ENCODE data around the gene OR10H2. TPM values are rescaled to one million over a fixed set of nuclear protein-coding genes. Genes with fewer than 3 reads are reported as not detected.
"Not testable (repeated sequence)": the region's sequence is repeated elsewhere in the genome, so short reads cannot be mapped to it uniquely, and the experiment has no call there.

Gene OR10H2
- total and polyA plus RNA-seq, 2 experiments from 2014 or later: not detected

DNA sequence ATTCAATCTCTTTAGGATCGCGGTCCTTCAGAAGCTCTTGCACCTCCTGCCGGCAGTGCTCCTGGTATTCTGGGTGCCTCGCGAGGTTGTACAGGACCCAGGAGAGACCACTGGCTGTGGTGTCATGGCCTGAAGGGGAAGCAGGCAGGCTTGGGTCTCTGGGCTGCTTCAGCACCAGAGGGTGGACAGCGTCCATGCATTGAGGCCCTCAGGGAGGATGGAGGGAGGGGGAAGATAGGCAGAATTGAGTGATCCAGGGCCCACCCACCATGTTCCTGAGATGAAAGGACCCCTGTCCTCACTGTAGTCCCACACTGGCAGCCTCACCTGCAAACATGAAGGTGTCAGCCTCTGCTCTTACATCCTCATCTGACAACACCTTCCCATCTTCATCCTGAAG, 41.8 kb downstream of the OR10H2 start:
- H3K27me3 ChIP-seq: no peaks in the 10 kb centered on the region
- TF ChIP-seq, protein P1, sequence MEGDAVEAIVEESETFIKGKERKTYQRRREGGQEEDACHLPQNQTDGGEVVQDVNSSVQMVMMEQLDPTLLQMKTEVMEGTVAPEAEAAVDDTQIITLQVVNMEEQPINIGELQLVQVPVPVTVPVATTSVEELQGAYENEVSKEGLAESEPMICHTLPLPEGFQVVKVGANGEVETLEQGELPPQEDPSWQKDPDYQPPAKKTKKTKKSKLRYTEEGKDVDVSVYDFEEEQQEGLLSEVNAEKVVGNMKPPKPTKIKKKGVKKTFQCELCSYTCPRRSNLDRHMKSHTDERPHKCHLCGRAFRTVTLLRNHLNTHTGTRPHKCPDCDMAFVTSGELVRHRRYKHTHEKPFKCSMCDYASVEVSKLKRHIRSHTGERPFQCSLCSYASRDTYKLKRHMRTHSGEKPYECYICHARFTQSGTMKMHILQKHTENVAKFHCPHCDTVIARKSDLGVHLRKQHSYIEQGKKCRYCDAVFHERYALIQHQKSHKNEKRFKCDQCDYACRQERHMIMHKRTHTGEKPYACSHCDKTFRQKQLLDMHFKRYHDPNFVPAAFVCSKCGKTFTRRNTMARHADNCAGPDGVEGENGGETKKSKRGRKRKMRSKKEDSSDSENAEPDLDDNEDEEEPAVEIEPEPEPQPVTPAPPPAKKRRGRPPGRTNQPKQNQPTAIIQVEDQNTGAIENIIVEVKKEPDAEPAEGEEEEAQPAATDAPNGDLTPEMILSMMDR (IDR thresholded peaks at IDR 0.05; ENCODE audit: low read depth, low read length): no peak
- H3K9me3 ChIP-seq (ENCODE audit: low read depth): no peaks in the 10 kb centered on the region

DNA sequence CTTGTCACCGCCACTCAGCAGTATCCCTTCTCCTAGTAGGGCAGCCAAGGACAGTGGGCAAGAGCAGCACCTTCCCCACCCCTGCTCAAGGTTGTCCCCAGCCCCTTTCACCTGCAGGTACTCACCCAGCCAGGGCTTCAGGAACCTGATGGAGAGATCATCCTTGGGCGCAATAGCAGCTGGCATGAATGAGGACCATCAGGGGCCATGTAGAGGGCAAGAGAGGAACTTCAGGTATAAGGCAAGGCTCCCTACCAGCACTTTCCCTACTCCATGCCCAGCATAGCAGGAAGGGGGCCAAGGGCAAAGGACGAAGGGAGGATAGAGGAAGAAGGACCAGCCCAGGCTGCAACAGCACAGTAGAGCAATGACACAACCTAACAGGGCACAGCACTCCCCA, 46.3 kb downstream of the OR10H2 start:
- not testable (repeated sequence) for DNase-seq (ENCODE audit: low read depth in 1 of 2, low spot score in 1 of 2); H3K4me1 ChIP-seq (ENCODE audit: low read depth); H3K27ac ChIP-seq; H3K9me3 ChIP-seq (ENCODE audit: low read depth); H3K4me3 ChIP-seq; H3K27me3 ChIP-seq; H3K36me3 ChIP-seq

More for the DNA sequence above, 41.8 kb downstream of the OR10H2 start:
- H3K4me1 ChIP-seq (ENCODE audit: low read depth): no peaks in the 10 kb centered on the region
- DNase-seq (ENCODE audit: low read depth in 1 of 2, low spot score in 1 of 2): no peak
- H3K27ac ChIP-seq: no peak overlapping the region
- no peaks in the 10 kb centered on the region for H3K36me3 ChIP-seq
- H3K4me3 ChIP-seq: no peak overlapping the region

DNA sequence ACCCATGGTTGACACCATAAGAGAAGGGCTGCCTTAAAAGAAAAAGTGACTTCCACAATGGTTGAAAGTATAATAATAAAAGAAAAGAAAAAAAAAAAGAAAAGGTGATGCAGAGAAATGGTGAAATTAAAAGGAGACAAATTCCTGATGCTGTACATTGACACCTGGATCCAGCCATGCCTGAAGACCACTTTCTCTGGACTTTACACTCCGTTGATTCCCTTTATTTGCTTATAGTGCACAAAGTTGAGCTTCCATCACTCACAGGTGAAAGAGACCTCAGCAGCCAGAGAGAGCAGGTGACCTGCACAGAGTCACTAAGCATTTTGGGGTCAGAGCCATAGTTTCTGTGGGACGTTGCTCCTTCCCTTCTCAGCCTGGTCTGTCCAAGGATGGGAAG, 47.4 kb downstream of the OR10H2 start:
- Histone ChIP-seq H3K27ac (no peak overlapping the region), H3K4me1 (ENCODE audit: low read depth) (no peaks in the 10 kb centered on the region), H3K36me3 (no peaks in the 10 kb centered on the region), H3K27me3 (no peaks in the 10 kb centered on the region), H3K4me3 (no peak overlapping the region), H3K9me3 (ENCODE audit: low read depth) (no peaks in the 10 kb centered on the region)
- DNase-seq (ENCODE audit: low read depth in 1 of 2, low spot score in 1 of 2): no peak
- TF ChIP-seq, protein P1 (IDR thresholded peaks at IDR 0.05; ENCODE audit: low read depth, low read length): no peak

DNA sequence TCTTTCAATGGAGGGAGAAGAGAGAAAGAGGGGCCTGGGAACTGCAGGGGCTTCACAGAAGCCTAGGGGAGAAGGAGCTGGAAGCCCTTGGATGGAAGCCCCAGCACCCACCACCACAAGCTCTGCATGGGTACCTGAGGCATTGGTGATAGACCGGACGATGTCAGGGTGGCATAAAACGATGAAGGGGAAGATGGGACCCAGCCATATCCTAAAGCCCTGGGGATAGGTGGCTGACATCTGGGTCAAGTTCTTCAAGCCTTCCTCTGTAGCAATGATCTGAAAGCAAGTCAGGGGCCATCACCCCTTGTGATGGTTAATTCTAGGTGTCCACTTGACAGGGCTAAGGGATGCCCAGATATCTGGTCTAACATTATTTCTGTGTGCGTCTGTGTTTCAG, 48.4 kb downstream of the OR10H2 start:
- DNase-seq (ENCODE audit: low read depth in 1 of 2, low spot score in 1 of 2): no peak
- TF ChIP-seq, protein P1 (IDR thresholded peaks at IDR 0.05; ENCODE audit: low read depth, low read length): no peak
- no peaks in the 10 kb centered on the region for H3K36me3 ChIP-seq
- H3K27ac ChIP-seq: no peak overlapping the region
- H3K9me3 ChIP-seq (ENCODE audit: low read depth): no peaks in the 10 kb centered on the region
- H3K4me1 ChIP-seq (ENCODE audit: low read depth): no peaks in the 10 kb centered on the region
- H3K27me3 ChIP-seq: no peaks in the 10 kb centered on the region
- H3K4me3 ChIP-seq: no peak overlapping the region

DNA sequence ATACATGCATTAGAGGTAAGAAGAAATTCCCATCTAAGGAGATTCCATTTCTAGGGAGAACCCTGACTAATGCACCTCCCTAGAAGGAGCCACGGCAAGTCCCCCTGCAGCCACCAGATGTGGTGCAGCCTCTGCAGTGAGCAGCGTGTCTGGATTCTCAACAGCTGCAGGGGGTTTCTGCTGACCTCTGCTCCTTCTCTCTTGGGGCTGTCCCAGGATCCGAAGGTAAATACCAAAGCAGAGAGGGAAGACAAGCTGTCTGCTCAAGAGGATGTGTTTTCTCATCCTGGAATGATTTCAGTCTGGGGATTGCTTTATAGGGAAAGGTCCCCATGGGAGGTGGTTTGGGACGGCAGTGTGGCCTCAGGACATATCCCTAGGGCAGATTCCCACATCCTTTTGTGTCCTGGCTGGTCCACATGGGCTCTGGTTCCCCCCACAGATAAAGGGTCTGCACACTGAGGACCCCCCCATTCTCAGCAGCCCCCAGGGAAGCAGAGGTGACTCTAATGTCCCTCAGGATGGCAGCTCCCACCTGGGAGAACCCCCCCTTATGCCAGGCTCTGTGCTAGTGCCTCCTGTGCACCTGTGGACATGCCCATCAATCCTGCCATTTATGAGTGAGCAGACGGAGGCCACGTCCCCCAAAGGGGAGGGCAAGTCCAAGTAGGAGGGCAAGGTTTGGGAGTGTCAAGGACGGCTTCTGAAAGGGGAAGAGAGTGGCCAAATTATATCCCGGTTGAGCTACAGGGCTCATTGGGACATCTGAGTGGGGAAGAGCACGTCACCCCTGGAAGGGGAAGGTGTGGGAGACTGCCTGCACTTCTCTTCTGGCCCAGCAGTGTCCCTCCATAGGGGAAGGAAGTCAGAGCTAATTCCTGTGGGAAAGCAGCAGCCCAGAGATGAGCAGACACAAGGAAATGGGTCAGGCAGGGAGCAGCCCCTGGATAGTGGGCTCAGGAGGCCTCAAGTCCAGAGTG, 49.5 kb downstream of the OR10H2 start:
- TF ChIP-seq, protein P1 (IDR thresholded peaks at IDR 0.05; ENCODE audit: low read depth, low read length): no peak
- no peaks in the 10 kb centered on the region for H3K27me3 ChIP-seq
- H3K27ac ChIP-seq: no peak overlapping the region

More for the DNA sequence above, 49.5 kb downstream of the OR10H2 start:
- Histone ChIP-seq H3K9me3 (ENCODE audit: low read depth) (no peaks in the 10 kb centered on the region), H3K4me3 (no peak overlapping the region), H3K4me1 (ENCODE audit: low read depth) (no peaks in the 10 kb centered on the region), H3K36me3 (no peaks in the 10 kb centered on the region)
- DNase-seq (ENCODE audit: low read depth in 1 of 2, low spot score in 1 of 2): no peak

Other genes with a start within 250 kb of the OR10H2 start
- not detected in 2 replicates for gene PGLYRP2, start 248.5 kb upstream of the OR10H2 start, total RNA-seq
- not detected in 2 replicates for gene PGLYRP2, start 248.5 kb upstream of the OR10H2 start, polyA plus RNA-seq
- gene CYP4F22, start 219.5 kb upstream of the OR10H2 start, total RNA-seq: not detected in 2 replicates
- not detected in 2 replicates for gene CYP4F22, start 219.5 kb upstream of the OR10H2 start, polyA plus RNA-seq
- not detected in 2 replicates for gene CYP4F8, start 112.8 kb upstream of the OR10H2 start, total RNA-seq
- gene CYP4F8, start 112.8 kb upstream of the OR10H2 start, polyA plus RNA-seq: not detected in 2 replicates
- gene CYP4F3, start 87.1 kb upstream of the OR10H2 start, total RNA-seq: not detected in 2 replicates
- not detected in 2 replicates for gene CYP4F3, start 87.1 kb upstream of the OR10H2 start, polyA plus RNA-seq
- not detected in 2 replicates for gene CYP4F12, start 54.9 kb upstream of the OR10H2 start, total RNA-seq
- gene CYP4F12, start 54.9 kb upstream of the OR10H2 start, polyA plus RNA-seq: not detected in 2 replicates
- not detected in 2 replicates for gene OR10H3, start 10.0 kb downstream of the OR10H2 start, total RNA-seq
- gene OR10H3, start 10.0 kb downstream of the OR10H2 start, polyA plus RNA-seq: not detected in 2 replicates
- not detected in 2 replicates for gene OR10H5, start 59.6 kb downstream of the OR10H2 start, total RNA-seq
- gene OR10H5, start 59.6 kb downstream of the OR10H2 start, polyA plus RNA-seq: not detected in 2 replicates
- not detected in 2 replicates for gene OR10H1, start 87.6 kb downstream of the OR10H2 start, total RNA-seq
- not detected in 2 replicates for gene OR10H1, start 87.6 kb downstream of the OR10H2 start, polyA plus RNA-seq
- gene CYP4F2, start 170.1 kb downstream of the OR10H2 start, total RNA-seq: not detected in 2 replicates
- gene CYP4F2, start 170.1 kb downstream of the OR10H2 start, polyA plus RNA-seq: not detected in 2 replicates
- not detected in 2 replicates for gene CYP4F11, start 206.5 kb downstream of the OR10H2 start, total RNA-seq
- gene CYP4F11, start 206.5 kb downstream of the OR10H2 start, polyA plus RNA-seq: not detected in 2 replicates
- gene OR10H4, start 221.0 kb downstream of the OR10H2 start, total RNA-seq: not detected in 2 replicates
- not detected in 2 replicates for gene OR10H4, start 221.0 kb downstream of the OR10H2 start, polyA plus RNA-seq

Data from cardiac muscle cell (in vitro differentiated cells and primary cell).